Natural killer cell treated with Interleukin-12 subunit alpha and Interleukin-12 subunit beta and Interleukin-15 and Interleukin-18, amount 100 ng/mL, for 72 hours (primary cell): ENCODE data around the gene USP3. TPM values are rescaled to one million over a fixed set of nuclear protein-coding genes. Genes with fewer than 3 reads are reported as not detected.

Source experiments
- ATAC-seq, 2 donors: fragments of 150-1000 bp; cut with Tn5 transposase in 1 of 2; sonication (Bioruptor Pico), chemical (Tn5 transposase) in 1 of 2; 2 replicates each; pipeline ENCODE4 v1.10.0; 2021
- DNase-seq: peaks from one replicate; pipeline ENCODE4 v3.0.0; 2022; ENCODE audit warnings: low spot score
- H3K27ac Mint-ChIP-seq, 2 donors: 1 replicate in 1 of 2; 2 replicates in 1 of 2; pipeline ENCODE4 v1.8.0; 2022; ENCODE audit warnings: mixed read lengths in 2 of 2, mild to moderate bottlenecking in 1 of 2, moderate library complexity in 1 of 2
- H3K27me3 Mint-ChIP-seq, 2 donors: 1 replicate in 1 of 2; 2 replicates in 1 of 2; pipeline ENCODE4 v1.8.0; 2022; ENCODE audit warnings: mixed read lengths in 2 of 2
- H3K36me3 Mint-ChIP-seq: one replicate; pipeline ENCODE4 v1.8.0; 2022; ENCODE audit warnings: mixed read lengths
- H3K4me1 Mint-ChIP-seq, 2 donors: 1 replicate in 1 of 2; 2 replicates in 1 of 2; pipeline ENCODE4 v1.8.0; 2022; ENCODE audit warnings: low read depth in 2 of 2, mixed read lengths in 2 of 2, mild to moderate bottlenecking in 1 of 2
- H3K4me3 Mint-ChIP-seq: one replicate; pipeline ENCODE4 v1.8.0; 2022; ENCODE audit warnings: mixed read lengths
- H3K9me3 Mint-ChIP-seq: 2 replicates; pipeline ENCODE4 v1.8.0; 2022; ENCODE audit warnings: mixed read lengths
- total RNA-seq, 2 donors: library from RNA; stranded (reverse); gene quantifications; one replicate each; pipeline ENCODE4 v1.2.3, GENCODE V29; 2022

Gene USP3
- total RNA-seq, 2 donors from 2014 or later = 70.0 to 75.3 TPM

- Mint-ChIP-seq H3K4me1 (peaks cover 31 to 39% of the 10 kb centered on the region in 2 donors), H3K4me3 (no peak overlapping the region), H3K27ac (peak overlapping the region; percentile 21 to 45), H3K36me3 (no peaks in the 10 kb centered on the region), H3K9me3 (no peaks in the 10 kb centered on the region), H3K27me3 (no peaks in the 10 kb centered on the region)
- ATAC-seq (no peak), DNase-seq (no peak)
Measured at GRCh38 chr15:63596676-63597037, 92.3 kb downstream of the USP3 start.

DNA sequence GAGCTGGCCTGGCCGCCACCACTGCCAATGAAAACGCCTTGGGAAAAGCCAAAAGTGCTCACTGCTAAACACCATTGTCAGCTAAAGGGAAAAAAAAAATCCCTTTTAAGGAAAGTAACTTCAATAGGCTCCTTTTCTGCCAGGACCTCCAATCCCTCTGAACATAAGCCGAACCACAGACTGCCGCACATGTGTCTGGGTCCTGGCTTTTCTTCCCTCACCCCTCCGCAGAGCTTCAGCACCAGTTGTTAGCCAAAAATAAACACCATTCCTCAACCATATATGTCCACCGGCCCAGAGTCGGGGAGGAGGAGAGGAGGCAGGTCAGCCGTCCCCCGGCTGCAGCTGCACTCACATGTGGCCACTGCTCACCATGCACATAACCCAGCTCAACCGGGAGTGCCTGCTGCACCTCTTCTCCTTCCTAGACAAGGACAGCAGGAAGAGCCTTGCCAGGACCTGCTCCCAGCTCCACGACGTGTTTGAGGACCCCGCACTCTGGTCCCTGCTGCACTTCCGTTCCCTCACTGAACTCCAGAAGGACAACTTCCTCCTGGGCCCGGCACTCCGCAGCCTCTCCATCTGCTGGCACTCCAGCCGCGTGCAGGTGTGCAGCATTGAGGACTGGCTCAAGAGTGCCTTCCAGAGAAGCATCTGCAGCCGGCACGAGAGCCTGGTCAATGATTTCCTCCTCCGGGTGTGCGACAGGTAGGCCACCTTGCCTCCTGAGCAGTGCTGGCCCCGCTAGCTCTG lies 92.8 kb downstream of the USP3 start, which contains the start of gene FBXL22:
TSS of gene FBXL22 (plus strand) at position 350 of the 753 bp plus-strand sequence. CDS start at position 356, 6 bp downstream.
- ATAC-seq = no peak
- Mint-ChIP-seq H3K36me3 (no peaks in the 10 kb centered on the region), H3K4me1 (peaks cover 35 to 44% of the 10 kb centered on the region in 2 donors), H3K27me3 (no peaks in the 10 kb centered on the region), H3K27ac (peak within 1 kb of the TSS; percentile 21 to 45), H3K9me3 (no peaks in the 10 kb centered on the region), H3K4me3 (no peak within 1 kb of the TSS)
- no peak for DNase-seq

DNA sequence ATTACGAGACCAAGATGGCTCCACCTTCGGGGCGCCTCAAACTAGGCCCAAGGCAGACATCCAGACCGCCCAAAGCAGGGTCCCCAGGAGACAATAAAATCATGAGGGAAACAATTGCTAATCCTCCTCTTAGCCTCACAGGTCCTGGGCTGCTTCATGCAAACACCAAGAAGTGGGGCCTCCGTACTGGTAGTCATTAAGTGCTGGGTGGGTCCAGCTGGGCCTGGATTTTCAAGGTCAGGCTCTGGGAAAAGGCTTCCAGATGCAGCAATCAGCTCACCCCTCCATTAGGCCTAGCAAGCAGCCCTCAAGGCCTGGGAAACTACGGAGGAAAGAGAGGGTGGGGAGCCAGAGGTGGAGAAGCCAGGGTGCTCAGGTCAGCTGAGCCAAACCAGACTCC lies 93.4 kb downstream of the USP3 start:
- no peak overlapping the region for H3K27ac Mint-ChIP-seq
- no peaks in the 10 kb centered on the region for H3K27me3 Mint-ChIP-seq
- no peak for ATAC-seq
- no peaks in the 10 kb centered on the region for H3K36me3 Mint-ChIP-seq
- no peak for DNase-seq
- H3K9me3 Mint-ChIP-seq = no peaks in the 10 kb centered on the region
- no peak overlapping the region for H3K4me3 Mint-ChIP-seq
- H3K4me1 Mint-ChIP-seq = peaks cover 35 to 44% of the 10 kb centered on the region in 2 donors

DNA sequence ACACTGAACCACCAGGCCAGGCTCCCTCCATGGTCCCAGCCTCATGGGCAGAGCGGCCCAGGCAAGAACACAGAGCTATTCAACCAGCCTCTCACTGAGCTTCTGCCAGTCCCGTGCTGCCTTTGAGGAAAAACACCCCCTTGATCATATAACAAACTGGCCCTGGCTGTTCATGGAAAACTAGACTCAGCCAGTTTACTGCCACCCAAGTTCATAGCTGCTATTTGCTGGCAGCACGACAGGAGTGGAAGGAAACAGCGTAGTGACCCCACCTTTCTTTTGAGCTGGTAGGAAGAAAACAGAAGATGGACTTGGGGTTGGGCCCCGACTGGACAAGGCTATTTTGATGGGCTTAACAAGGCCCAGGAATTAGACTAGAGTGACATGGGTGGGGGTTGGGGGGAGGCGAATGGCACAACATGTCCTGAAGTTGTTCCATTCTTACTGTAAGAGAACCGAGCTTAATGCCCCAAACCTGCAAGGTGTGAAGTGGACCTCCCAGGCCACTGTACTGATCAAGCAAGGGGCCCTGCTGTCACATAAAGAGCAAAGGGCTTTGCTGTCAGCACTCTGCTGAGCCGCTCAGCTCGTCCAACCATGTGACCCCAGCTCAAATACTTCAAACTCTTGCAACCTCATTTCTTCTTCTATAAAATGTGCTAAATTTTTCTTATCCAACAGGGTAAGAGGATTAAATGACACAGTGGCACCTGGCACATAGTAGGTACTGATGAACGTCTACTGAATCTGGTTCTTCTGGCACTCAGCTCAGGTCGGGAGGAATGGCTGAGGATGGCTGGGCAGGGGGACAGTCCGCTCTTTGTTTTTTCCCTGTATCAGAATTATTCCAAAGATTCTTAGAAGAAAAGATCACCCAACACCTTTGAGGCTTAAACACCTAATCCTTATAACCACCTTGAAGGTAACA lies 94.3 kb downstream of the USP3 start:
- no peak for ATAC-seq
- no peaks in the 10 kb centered on the region for H3K27me3 Mint-ChIP-seq
- H3K36me3 Mint-ChIP-seq = no peaks in the 10 kb centered on the region
- no peak overlapping the region for H3K27ac Mint-ChIP-seq
- DNase-seq = no peak
- H3K4me1 Mint-ChIP-seq = peaks cover 35 to 38% of the 10 kb centered on the region in 2 donors
- no peaks in the 10 kb centered on the region for H3K9me3 Mint-ChIP-seq
- H3K4me3 Mint-ChIP-seq = peak overlapping the region; percentile 96

DNA sequence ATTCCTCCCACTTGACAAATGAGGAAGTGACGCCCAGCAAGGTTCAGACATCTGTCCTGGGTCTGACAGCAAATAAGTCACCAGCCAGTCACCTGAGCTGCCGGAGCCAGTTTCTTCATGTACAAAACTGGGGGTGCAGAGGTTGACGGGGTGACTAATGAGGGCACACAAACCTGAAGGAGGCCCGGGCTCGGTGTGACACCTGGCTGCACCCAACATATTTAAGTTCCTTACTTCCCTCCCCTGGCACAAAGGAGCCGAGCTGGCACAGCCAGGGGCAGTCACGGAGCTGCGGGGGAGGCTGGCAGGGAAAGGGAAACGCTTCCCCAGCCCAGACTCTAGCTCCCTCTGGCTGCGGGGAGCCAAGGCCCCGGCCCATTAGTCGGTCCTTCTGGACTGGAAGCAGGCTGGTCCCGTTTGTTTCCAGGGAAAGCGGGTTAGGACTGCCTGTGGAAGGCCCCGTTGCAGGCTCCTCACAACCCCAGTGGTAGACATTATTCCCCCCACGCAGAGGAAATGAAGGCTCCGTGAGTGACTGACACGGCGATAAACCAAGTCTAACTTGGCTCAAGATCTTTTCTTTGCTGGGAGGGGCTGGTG lies 95.1 kb downstream of the USP3 start:
- Mint-ChIP-seq H3K4me1 (peaks cover 35 to 37% of the 10 kb centered on the region in 2 donors), H3K27ac (peak overlapping the region; percentile 19 to 71), H3K36me3 (no peaks in the 10 kb centered on the region), H3K4me3 (peak overlapping the region; percentile 96), H3K9me3 (no peaks in the 10 kb centered on the region), H3K27me3 (no peaks in the 10 kb centered on the region)
- DNase-seq (no peak), ATAC-seq (no peak)

GRCh38 chr15:63600001-63600615 lies 95.7 kb downstream of the USP3 start:
- peak; percentile 0 for ATAC-seq
- Mint-ChIP-seq H3K27ac (peak overlapping the region; percentile 19 to 71), H3K36me3 (no peaks in the 10 kb centered on the region)

GRCh38 chr15:63600616-63601025 lies 96.2 kb downstream of the USP3 start:
- Mint-ChIP-seq H3K4me3 (peak overlapping the region; percentile 96), H3K9me3 (no peaks in the 10 kb centered on the region), H3K27me3 (no peaks in the 10 kb centered on the region), H3K27ac (peak overlapping the region; percentile 46 to 71), H3K4me1 (peaks cover 34 to 36% of the 10 kb centered on the region in 2 donors), H3K36me3 (no peaks in the 10 kb centered on the region)
- DNase-seq = peak; percentile 93
- ATAC-seq = peak; percentile 91 to 94

More at GRCh38 chr15:63600001-63600615, 95.7 kb downstream of the USP3 start:
- no peaks in the 10 kb centered on the region for H3K27me3 Mint-ChIP-seq
- H3K4me3 Mint-ChIP-seq = peak overlapping the region; percentile 96
- H3K9me3 Mint-ChIP-seq = no peaks in the 10 kb centered on the region
- DNase-seq = no peak
- peaks cover 34 to 36% of the 10 kb centered on the region in 2 donors for H3K4me1 Mint-ChIP-seq

DNA sequence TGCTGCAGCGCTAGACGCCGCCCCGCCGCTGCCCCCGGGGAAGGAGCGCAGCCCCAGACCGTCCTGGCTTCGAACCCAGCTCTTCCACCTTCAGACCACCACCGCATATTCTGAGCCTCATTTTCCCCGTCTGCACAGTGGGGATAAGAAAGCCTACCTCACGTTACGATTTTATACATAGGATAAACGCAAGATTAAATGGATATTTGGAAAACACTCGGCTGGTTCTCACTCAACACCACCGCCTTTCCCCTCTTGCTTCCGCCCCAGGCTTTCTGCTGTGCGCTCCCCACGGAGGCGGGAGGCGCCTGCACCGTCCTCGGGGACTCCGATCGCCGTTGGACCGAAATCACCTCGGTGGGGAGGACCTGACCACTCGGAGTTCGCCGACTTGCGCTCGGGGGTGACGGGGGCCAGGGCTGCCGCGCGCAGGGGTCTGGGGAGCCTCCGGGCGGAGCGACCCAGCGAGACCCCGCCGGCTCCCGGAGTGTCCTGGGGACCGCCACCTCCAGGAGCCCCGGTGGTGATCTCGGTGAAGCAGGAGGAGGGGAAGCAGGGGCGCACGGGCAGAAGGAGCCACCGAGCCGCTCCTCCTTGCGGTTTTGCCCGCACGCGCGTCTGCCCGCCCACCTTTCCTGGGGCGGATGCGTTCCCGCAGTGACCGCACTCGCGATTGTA lies 96.8 kb downstream of the USP3 start:
- Mint-ChIP-seq H3K36me3 (no peaks in the 10 kb centered on the region), H3K9me3 (no peaks in the 10 kb centered on the region), H3K4me3 (peak overlapping the region; percentile 96), H3K27me3 (no peaks in the 10 kb centered on the region), H3K27ac (peak overlapping the region; percentile 46 to 71), H3K4me1 (peaks cover 34 to 36% of the 10 kb centered on the region in 2 donors)
- ATAC-seq (peak; percentile 26 to 41), DNase-seq (no peak)

GRCh38 chr15:63601704-63602185 lies 97.4 kb downstream of the USP3 start:
- Mint-ChIP-seq H3K27me3 (no peaks in the 10 kb centered on the region), H3K27ac (peak overlapping the region; percentile 27 to 71), H3K4me1 (peaks cover 30 to 34% of the 10 kb centered on the region in 2 donors), H3K4me3 (peak overlapping the region; percentile 96), H3K36me3 (no peaks in the 10 kb centered on the region), H3K9me3 (no peaks in the 10 kb centered on the region)
- DNase-seq (no peak), ATAC-seq (no peak)

- H3K27me3 Mint-ChIP-seq = no peaks in the 10 kb centered on the region
- peaks cover 25 to 29% of the 10 kb centered on the region in 2 donors for H3K4me1 Mint-ChIP-seq
- ATAC-seq (no peak), DNase-seq (no peak)
- H3K36me3 Mint-ChIP-seq = no peaks in the 10 kb centered on the region
- no peak overlapping the region for H3K27ac Mint-ChIP-seq
- H3K4me3 Mint-ChIP-seq = peak overlapping the region; percentile 43
- no peaks in the 10 kb centered on the region for H3K9me3 Mint-ChIP-seq
Measured at GRCh38 chr15:63602595-63602994, 98.2 kb downstream of the USP3 start.

GRCh38 chr15:63603516-63603915 lies 99.1 kb downstream of the USP3 start:
- Mint-ChIP-seq H3K9me3 (no peaks in the 10 kb centered on the region), H3K27ac (no peak overlapping the region), H3K4me3 (no peak overlapping the region), H3K4me1 (peaks cover 25 to 29% of the 10 kb centered on the region in 2 donors), H3K27me3 (no peaks in the 10 kb centered on the region), H3K36me3 (peaks cover 5% of the 10 kb centered on the region)
- DNase-seq (no peak), ATAC-seq (no peak)

GRCh38 chr15:63604281-63604680 lies 99.9 kb downstream of the USP3 start:
- H3K4me3 Mint-ChIP-seq = no peak overlapping the region

More at GRCh38 chr15:63604281-63604680, 99.9 kb downstream of the USP3 start:
- Mint-ChIP-seq H3K36me3 (peaks cover 5% of the 10 kb centered on the region), H3K4me1 (peaks cover 25 to 30% of the 10 kb centered on the region in 2 donors), H3K9me3 (no peaks in the 10 kb centered on the region), H3K27ac (no peak overlapping the region), H3K27me3 (no peaks in the 10 kb centered on the region)
- ATAC-seq = no peak
- no peak for DNase-seq
